CD4-positive, CD25-positive, alpha-beta regulatory T cell (primary cell): ENCODE results near the gene MAN2A1. TPM values are rescaled to one million over a fixed set of nuclear protein-coding genes. Genes with fewer than 3 reads are reported as not detected.
A peak's percentile ranks its signal among the peaks of the same experiment; 100 is the strongest.

ENCODE experiments used
- ATAC-seq, 2 donors: fragments of 150-1000 bp; cut with Tn5 transposase; one replicate each; pipeline ENCODE4 v1.10.0; 2021; ENCODE audit warnings: low read depth in 2 of 2, moderate number of reproducible peaks in 2 of 2, moderate library complexity in 1 of 2
- DNase-seq, 3 donors: peaks; one replicate each; pipeline versions ENCODE4 v3.0.0 to v3.0.0-alpha.2; 2012 to 2022; ENCODE audit warnings: mixed read lengths in 1 of 3
- H3K27ac ChIP-seq: one replicate; pipeline ENCODE4 v1.7.0; 2013; ENCODE audit warnings: mild to moderate bottlenecking, low read length; ENCODE audit not compliant: insufficient read depth, poor library complexity, severe bottlenecking
- H3K27me3 ChIP-seq: one replicate; pipeline ENCODE4 v1.7.0; 2013; ENCODE audit warnings: low read length; ENCODE audit not compliant: control insufficient read depth, insufficient read depth
- H3K36me3 ChIP-seq: one replicate; pipeline ENCODE4 v1.7.0; 2013; ENCODE audit warnings: mild to moderate bottlenecking, low read length, moderate library complexity; ENCODE audit not compliant: control insufficient read depth, insufficient read depth
- H3K4me1 ChIP-seq: 2 replicates; pipeline ENCODE4 v1.7.0; 2013; ENCODE audit warnings: mild to moderate bottlenecking, low read length; ENCODE audit not compliant: insufficient read depth, control insufficient read depth, poor library complexity, severe bottlenecking
- H3K4me3 ChIP-seq: one replicate; pipeline ENCODE4 v1.7.0; 2013; ENCODE audit warnings: low read depth, mild to moderate bottlenecking, low read length, moderate library complexity
- H3K9me3 ChIP-seq, 2 experiments: 1 replicate in 1 of 2; 2 replicates in 1 of 2; pipeline ENCODE4 v1.7.0; 2013; ENCODE audit warnings: low read length in 2 of 2, mild to moderate bottlenecking in 1 of 2, moderate library complexity in 1 of 2; ENCODE audit not compliant: control insufficient read depth in 2 of 2
- H3K27ac Mint-ChIP-seq, 3 donors: one replicate each; pipeline ENCODE4 v1.8.0; 2020 to 2022; ENCODE audit warnings: mild to moderate bottlenecking in 3 of 3, mixed read lengths in 3 of 3, moderate library complexity in 2 of 3
- H3K27me3 Mint-ChIP-seq: one replicate; pipeline ENCODE4 v1.8.0; 2022; ENCODE audit warnings: mild to moderate bottlenecking, mixed read lengths
- H3K36me3 Mint-ChIP-seq: one replicate; pipeline ENCODE4 v1.8.0; 2020; ENCODE audit warnings: mixed read lengths
- H3K4me1 Mint-ChIP-seq, 4 donors: one replicate each; pipeline ENCODE4 v1.8.0; 2020 to 2022; ENCODE audit warnings: mixed read lengths in 4 of 4, mild to moderate bottlenecking in 1 of 4
- H3K4me3 Mint-ChIP-seq, 4 donors: one replicate each; pipeline ENCODE4 v1.8.0; 2020 to 2022; ENCODE audit warnings: mild to moderate bottlenecking in 4 of 4, mixed read lengths in 4 of 4, moderate library complexity in 3 of 4
- H3K9me3 Mint-ChIP-seq, 7 donors: one replicate each; pipeline ENCODE4 v1.8.0; 2020 to 2022; ENCODE audit warnings: mixed read lengths in 7 of 7, mild to moderate bottlenecking in 3 of 7, moderate library complexity in 2 of 7
- polyA plus RNA-seq, 4 donors: library from polyadenylated mRNA; unstranded; fragments of 300-500 nt; fragmentation: Illumina TruSeq; gene quantifications; one replicate each; pipeline ENCODE4 v1.2.3, GENCODE V29; 2021
- total RNA-seq: library from RNA; stranded (reverse); gene quantifications from one replicate; pipeline ENCODE4 v1.2.3, GENCODE V29; 2022

MAN2A1 gene
- total RNA-seq (71.5 TPM), polyA plus RNA-seq (10 to 100 TPM; 20.7 to 26.5 (median 21.2) TPM)

- peaks cover 26 to 43% (median 27%) of the 10 kb centered on the region in 4 donors for H3K4me1 Mint-ChIP-seq
- ATAC-seq = peak; percentile 66 to 67
Observed at GRCh38 chr5:109689740-109690241, at the start of gene MAN2A1. TSS of gene MAN2A1 (plus strand) at chr5:109689927. CDS start at chr5:109690418, 491 bp downstream.

GRCh38 chr5:109640976-109641375, 48.8 kb upstream of the MAN2A1 start:
- no peak overlapping the region for H3K4me3 ChIP-seq
- no peaks in the 10 kb centered on the region for H3K4me1 ChIP-seq
- H3K4me3 Mint-ChIP-seq = no peak overlapping the region
- DNase-seq (no peak), ATAC-seq (no peak)
- H3K9me3 ChIP-seq = no peaks in the 10 kb centered on the region
- H3K36me3 ChIP-seq = no peaks in the 10 kb centered on the region
- no peaks in the 10 kb centered on the region for H3K36me3 Mint-ChIP-seq
- no peak overlapping the region for H3K27ac ChIP-seq
- H3K27me3 ChIP-seq = no peaks in the 10 kb centered on the region
- no peaks in the 10 kb centered on the region for H3K4me1 Mint-ChIP-seq
- peaks cover 0 to 7% (median 0%) of the 10 kb centered on the region in 7 donors for H3K9me3 Mint-ChIP-seq
- no peaks in the 10 kb centered on the region for H3K27me3 Mint-ChIP-seq
- no peak overlapping the region for H3K27ac Mint-ChIP-seq

More at GRCh38 chr5:109689740-109690241, at the start of gene MAN2A1:
- Mint-ChIP-seq H3K27ac (peak within 1 kb of the TSS; percentile 89 to 93 (median 93)), H3K9me3 (no peaks in the 10 kb centered on the region), H3K27me3 (no peaks in the 10 kb centered on the region), H3K4me3 (peak within 1 kb of the TSS; percentile 90 to 96 (median 94)), H3K36me3 (no peaks in the 10 kb centered on the region)
- H3K4me3 ChIP-seq = peak within 1 kb of the TSS; percentile 97
- H3K36me3 ChIP-seq = no peaks in the 10 kb centered on the region
- peak; percentile 76 to 89 (median 81) for DNase-seq
- H3K4me1 ChIP-seq = peaks cover 36% of the 10 kb centered on the region
- peaks cover 4 to 5% of the 10 kb centered on the region in 2 experiments for H3K9me3 ChIP-seq
- H3K27me3 ChIP-seq = no peaks in the 10 kb centered on the region
- peak within 1 kb of the TSS; percentile 93 for H3K27ac ChIP-seq

GRCh38 chr5:109643791-109644350, 45.9 kb upstream of the MAN2A1 start:
- no peaks in the 10 kb centered on the region for H3K4me1 ChIP-seq
- H3K36me3 Mint-ChIP-seq = no peaks in the 10 kb centered on the region
- H3K27ac Mint-ChIP-seq = no peak overlapping the region
- H3K4me3 ChIP-seq = no peak overlapping the region
- no peaks in the 10 kb centered on the region for H3K36me3 ChIP-seq
- no peaks in the 10 kb centered on the region for H3K9me3 ChIP-seq
- H3K4me1 Mint-ChIP-seq = no peaks in the 10 kb centered on the region
- H3K27me3 Mint-ChIP-seq = no peaks in the 10 kb centered on the region
- no peak overlapping the region for H3K4me3 Mint-ChIP-seq
- no peaks in the 10 kb centered on the region for H3K27me3 ChIP-seq
- peaks cover 0 to 4% (median 0%) of the 10 kb centered on the region in 7 donors for H3K9me3 Mint-ChIP-seq
- no peak for DNase-seq
- ATAC-seq = no peak
- no peak overlapping the region for H3K27ac ChIP-seq

- H3K27ac Mint-ChIP-seq = no peak overlapping the region
- Histone ChIP-seq H3K4me1 (no peaks in the 10 kb centered on the region), H3K27me3 (no peaks in the 10 kb centered on the region), H3K9me3 (no peaks in the 10 kb centered on the region), H3K36me3 (no peaks in the 10 kb centered on the region), H3K27ac (no peak overlapping the region), H3K4me3 (no peak overlapping the region)
- no peak overlapping the region for H3K4me3 Mint-ChIP-seq
- no peaks in the 10 kb centered on the region for H3K27me3 Mint-ChIP-seq
- H3K4me1 Mint-ChIP-seq = no peaks in the 10 kb centered on the region
- ATAC-seq = no peak
- no peaks in the 10 kb centered on the region for H3K36me3 Mint-ChIP-seq
- no peak for DNase-seq
- H3K9me3 Mint-ChIP-seq = peaks cover 0 to 4% (median 0%) of the 10 kb centered on the region in 7 donors
Observed at GRCh38 chr5:109644829-109645228, 44.9 kb upstream of the MAN2A1 start.

GRCh38 chr5:109645707-109646192, 44.0 kb upstream of the MAN2A1 start:
- DNase-seq (no peak), ATAC-seq (no peak)
- H3K9me3 Mint-ChIP-seq = peaks cover 0 to 3% (median 0%) of the 10 kb centered on the region in 7 donors
- Histone ChIP-seq H3K4me1 (no peaks in the 10 kb centered on the region), H3K9me3 (no peaks in the 10 kb centered on the region), H3K27me3 (no peaks in the 10 kb centered on the region), H3K36me3 (no peaks in the 10 kb centered on the region), H3K4me3 (no peak overlapping the region), H3K27ac (no peak overlapping the region)
- H3K4me3 Mint-ChIP-seq = no peak overlapping the region
- no peaks in the 10 kb centered on the region for H3K36me3 Mint-ChIP-seq
- no peaks in the 10 kb centered on the region for H3K4me1 Mint-ChIP-seq
- no peaks in the 10 kb centered on the region for H3K27me3 Mint-ChIP-seq
- H3K27ac Mint-ChIP-seq = no peak overlapping the region

GRCh38 chr5:109649318-109649717, 40.4 kb upstream of the MAN2A1 start:
- ATAC-seq (no peak), DNase-seq (no peak)
- no peak overlapping the region for H3K27ac Mint-ChIP-seq
- no peaks in the 10 kb centered on the region for H3K9me3 ChIP-seq
- peaks cover 0 to 1% (median 0%) of the 10 kb centered on the region in 7 donors for H3K9me3 Mint-ChIP-seq
- no peak overlapping the region for H3K4me3 Mint-ChIP-seq
- no peaks in the 10 kb centered on the region for H3K27me3 ChIP-seq
- H3K27ac ChIP-seq = no peak overlapping the region
- no peak overlapping the region for H3K4me3 ChIP-seq
- no peaks in the 10 kb centered on the region for H3K4me1 Mint-ChIP-seq
- H3K36me3 Mint-ChIP-seq = no peaks in the 10 kb centered on the region
- no peaks in the 10 kb centered on the region for H3K4me1 ChIP-seq
- no peaks in the 10 kb centered on the region for H3K36me3 ChIP-seq
- peaks cover 4% of the 10 kb centered on the region for H3K27me3 Mint-ChIP-seq

GRCh38 chr5:109650493-109650892, 39.2 kb upstream of the MAN2A1 start:
- H3K4me1 ChIP-seq = no peaks in the 10 kb centered on the region
- no peaks in the 10 kb centered on the region for H3K9me3 ChIP-seq
- Mint-ChIP-seq H3K27me3 (peaks cover 5% of the 10 kb centered on the region), H3K27ac (no peak overlapping the region), H3K36me3 (no peaks in the 10 kb centered on the region), H3K4me1 (no peaks in the 10 kb centered on the region), H3K4me3 (no peak overlapping the region), H3K9me3 (no peaks in the 10 kb centered on the region)
- ATAC-seq (no peak), DNase-seq (no peak)
- no peak overlapping the region for H3K27ac ChIP-seq
- no peaks in the 10 kb centered on the region for H3K27me3 ChIP-seq
- no peak overlapping the region for H3K4me3 ChIP-seq
- H3K36me3 ChIP-seq = no peaks in the 10 kb centered on the region

GRCh38 chr5:109652096-109652495, 37.6 kb upstream of the MAN2A1 start:
- peaks cover 4% of the 10 kb centered on the region for H3K4me1 ChIP-seq
- H3K36me3 Mint-ChIP-seq = no peaks in the 10 kb centered on the region

More at GRCh38 chr5:109652096-109652495, 37.6 kb upstream of the MAN2A1 start:
- Histone ChIP-seq H3K36me3 (no peaks in the 10 kb centered on the region), H3K9me3 (no peaks in the 10 kb centered on the region), H3K27ac (no peak overlapping the region), H3K27me3 (no peaks in the 10 kb centered on the region), H3K4me3 (no peak overlapping the region)
- H3K4me1 Mint-ChIP-seq = peaks cover 0 to 7% (median 4%) of the 10 kb centered on the region in 4 donors
- H3K27ac Mint-ChIP-seq = no peak overlapping the region
- H3K9me3 Mint-ChIP-seq = no peaks in the 10 kb centered on the region
- DNase-seq = no peak
- H3K27me3 Mint-ChIP-seq = peaks cover 8% of the 10 kb centered on the region
- no peak for ATAC-seq
- no peak overlapping the region for H3K4me3 Mint-ChIP-seq
